ENCODE data around the gene BSN.

Gene BSN

GRCh38 chr3:49629451-49629850 is 75.2 kb downstream of the BSN start:
- no peak for DNase-seq (ENCODE audit: low read depth in 2 of 2)

GRCh38 chr3:49629866-49630265 is 75.6 kb downstream of the BSN start:
- DNase-seq (ENCODE audit: low read depth in 2 of 2) = no peak

DNA sequence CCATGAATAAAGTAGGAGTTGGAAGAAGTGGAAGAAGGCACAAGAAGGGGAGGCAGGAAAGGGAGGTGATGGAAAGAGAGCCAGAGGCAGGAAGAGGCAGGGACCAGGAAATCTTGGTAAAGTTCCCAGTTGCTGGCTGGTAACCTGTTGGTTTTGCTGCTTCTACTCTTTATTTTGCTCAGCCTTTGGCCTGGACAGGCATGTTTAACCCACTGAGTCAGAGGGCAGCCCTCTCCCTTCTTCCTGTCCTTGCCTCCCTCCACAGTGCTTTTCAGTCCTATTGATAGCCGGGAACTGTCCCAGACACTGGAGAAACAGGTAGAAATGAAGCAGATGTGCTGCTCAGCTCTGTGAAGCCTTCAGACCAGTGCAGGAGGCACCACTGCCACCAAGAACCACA is 76.5 kb downstream of the BSN start:
- no peak for DNase-seq (ENCODE audit: low read depth in 2 of 2)

- DNase-seq (ENCODE audit: low read depth in 2 of 2) = no peak
Observed at GRCh38 chr3:49634736-49635135, 80.5 kb downstream of the BSN start.

GRCh38 chr3:49636883-49637609 is 82.8 kb downstream of the BSN start:
- DNase-seq (ENCODE audit: low read depth in 2 of 2) = no peak

GRCh38 chr3:49638445-49638844 is 84.2 kb downstream of the BSN start:
- no peak for DNase-seq (ENCODE audit: low read depth in 2 of 2)

GRCh38 chr3:49639551-49639950 is 85.3 kb downstream of the BSN start:
- no peak for DNase-seq (ENCODE audit: low read depth in 2 of 2)

DNA sequence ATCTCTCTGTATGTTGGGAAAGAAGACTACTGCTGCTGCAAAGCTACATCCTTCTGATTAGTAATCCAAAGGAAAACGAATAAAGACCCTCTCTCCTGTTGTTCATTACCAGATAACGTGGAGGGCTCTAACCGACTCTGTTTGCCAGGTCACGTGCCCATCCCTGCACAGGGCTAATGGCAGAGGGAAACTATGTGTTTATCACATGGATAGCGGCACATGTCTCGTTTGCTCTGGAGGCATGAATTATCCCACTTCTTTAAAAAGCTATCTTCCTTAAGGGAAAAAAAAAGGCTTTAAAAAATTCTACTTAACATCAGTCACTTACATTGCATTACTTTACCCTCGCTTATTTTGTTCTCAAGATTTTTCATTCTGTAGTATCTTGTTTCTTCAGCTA is 87.0 kb downstream of the BSN start:
- DNase-seq (ENCODE audit: low read depth in 2 of 2) = no peak

- DNase-seq (ENCODE audit: low read depth in 2 of 2) = no peak
Observed at GRCh38 chr3:49641921-49642707, 87.8 kb downstream of the BSN start.

GRCh38 chr3:49642708-49643145 is 88.5 kb downstream of the BSN start:
- no peak for DNase-seq (ENCODE audit: low read depth in 2 of 2)

DNA sequence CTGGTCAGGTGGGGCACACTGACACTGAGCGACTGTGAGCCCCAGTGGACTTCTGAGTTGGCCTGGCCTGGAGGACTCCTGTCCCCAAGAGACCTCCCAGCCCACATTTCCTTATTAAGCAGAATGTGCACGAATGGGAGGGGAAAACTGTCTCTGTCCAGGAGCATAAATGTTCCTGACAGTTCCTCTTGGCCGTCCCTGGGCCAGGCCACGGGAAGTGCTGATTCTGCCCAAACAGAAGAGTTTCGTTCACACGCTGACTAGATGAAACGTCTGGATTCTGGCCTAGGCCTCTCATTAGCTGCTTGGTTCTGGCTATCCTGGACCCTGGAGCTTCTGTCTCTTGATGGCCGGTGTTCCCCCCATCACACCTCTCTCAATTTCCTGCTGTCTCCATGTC is 90.4 kb downstream of the BSN start:
- no peak for DNase-seq (ENCODE audit: low read depth in 2 of 2)

DNA sequence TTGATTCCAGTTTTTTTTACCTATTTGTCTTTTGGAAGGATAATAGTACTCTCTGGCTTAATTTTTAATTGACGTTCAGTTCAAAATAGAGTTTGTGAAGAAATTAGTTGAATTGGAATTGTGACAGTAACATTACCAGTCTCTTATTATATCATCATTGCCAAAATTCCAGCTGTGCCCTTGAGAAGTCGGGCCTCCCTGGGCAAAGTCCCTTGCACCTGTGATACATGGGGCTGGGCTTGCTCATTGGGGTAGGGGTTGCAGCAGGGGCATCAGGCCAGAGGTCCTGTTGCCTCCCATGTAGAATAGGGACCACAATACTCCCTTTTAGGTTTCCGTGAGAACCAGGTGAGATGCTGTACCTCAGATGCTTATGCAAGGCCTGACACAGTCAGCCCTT is 92.0 kb downstream of the BSN start:
- DNase-seq (ENCODE audit: low read depth in 2 of 2) = no peak

DNA sequence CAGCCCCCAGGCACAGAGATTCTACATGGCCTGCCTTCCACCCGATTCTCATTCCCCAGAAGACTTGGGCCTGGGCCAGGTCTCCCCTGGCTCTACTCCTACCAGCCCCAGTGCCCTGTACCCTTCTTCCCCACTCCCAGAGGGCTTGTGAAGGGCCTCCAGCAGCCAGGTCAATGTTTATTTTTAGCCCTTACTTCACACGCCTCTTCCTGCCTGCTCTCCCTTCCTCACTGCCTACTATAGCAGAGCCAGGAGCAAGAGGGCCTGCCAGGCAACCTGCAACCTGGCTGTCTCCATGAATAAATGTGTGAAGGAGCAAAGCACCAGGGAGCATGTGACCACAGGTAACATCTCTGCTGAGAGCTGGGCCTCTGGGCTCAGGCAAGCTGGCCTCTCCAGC is 93.5 kb downstream of the BSN start:
- no peak for DNase-seq (ENCODE audit: low read depth in 2 of 2)

- DNase-seq (ENCODE audit: low read depth in 2 of 2) = no peak
Observed at GRCh38 chr3:49648354-49649019, 94.2 kb downstream of the BSN start.

GRCh38 chr3:49649576-49649975 is 95.3 kb downstream of the BSN start:
- DNase-seq (ENCODE audit: low read depth in 2 of 2) = no peak

DNA sequence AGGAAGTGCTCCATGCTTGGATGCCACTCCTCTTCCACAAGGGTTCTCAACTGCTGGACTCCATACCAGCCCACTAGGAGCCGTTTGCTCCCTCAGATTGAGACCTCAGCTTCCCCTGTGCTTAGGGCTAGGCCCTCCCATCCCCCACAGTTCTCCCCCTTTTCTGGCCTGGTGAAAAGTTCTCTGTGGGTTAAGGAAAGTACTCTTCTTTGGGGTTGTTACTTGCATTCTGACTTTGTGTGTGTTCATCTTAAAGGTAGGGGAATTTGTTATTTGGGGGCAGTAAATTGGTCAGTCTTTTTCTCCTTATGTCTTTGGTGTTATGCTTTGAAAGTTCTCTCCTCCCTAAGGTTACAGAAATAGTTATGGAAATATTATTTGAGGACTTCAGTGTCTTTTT is 95.9 kb downstream of the BSN start:
- DNase-seq (ENCODE audit: low read depth in 2 of 2) = no peak

- DNase-seq (ENCODE audit: low read depth in 2 of 2) = no peak
Observed at GRCh38 chr3:49650637-49651036, 96.4 kb downstream of the BSN start.

GRCh38 chr3:49652218-49652902 is 98.1 kb downstream of the BSN start:
- DNase-seq (ENCODE audit: low read depth in 2 of 2) = no peak

DNA sequence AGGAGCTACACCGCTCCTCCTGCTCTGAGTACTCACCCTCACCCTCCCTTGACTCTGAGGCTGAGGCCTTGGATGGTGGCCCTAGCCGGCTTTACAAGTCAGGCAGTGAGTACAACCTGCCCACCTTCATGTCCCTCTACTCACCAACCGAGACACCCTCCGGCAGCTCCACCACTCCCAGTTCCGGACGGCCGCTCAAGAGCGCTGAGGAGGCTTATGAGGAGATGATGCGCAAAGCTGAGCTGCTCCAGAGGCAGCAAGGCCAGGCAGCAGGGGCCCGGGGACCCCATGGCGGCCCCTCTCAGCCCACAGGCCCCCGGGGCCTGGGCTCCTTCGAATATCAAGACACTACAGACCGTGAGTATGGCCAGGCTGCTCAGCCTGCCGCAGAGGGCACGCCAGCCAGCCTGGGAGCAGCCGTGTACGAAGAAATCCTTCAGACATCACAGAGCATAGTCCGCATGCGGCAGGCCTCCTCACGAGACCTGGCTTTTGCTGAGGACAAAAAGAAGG is 98.7 kb downstream of the BSN start:
- DNase-seq (ENCODE audit: low read depth in 2 of 2) = no peak

DNA sequence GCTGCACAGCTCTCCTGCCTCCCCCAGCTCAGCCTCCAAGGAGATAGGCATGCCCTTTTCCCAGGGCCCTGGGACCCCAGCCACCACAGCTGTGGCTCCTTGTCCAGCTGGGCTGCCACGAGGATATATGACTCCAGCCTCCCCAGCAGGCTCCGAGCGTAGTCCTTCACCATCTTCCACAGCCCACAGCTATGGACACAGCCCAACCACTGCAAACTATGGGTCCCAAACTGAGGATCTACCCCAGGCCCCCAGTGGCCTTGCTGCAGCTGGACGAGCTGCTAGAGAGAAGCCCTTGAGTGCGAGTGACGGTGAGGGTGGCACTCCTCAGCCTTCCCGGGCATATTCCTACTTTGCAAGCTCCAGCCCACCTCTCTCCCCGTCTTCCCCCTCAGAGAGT is 99.3 kb downstream of the BSN start:
- DNase-seq (ENCODE audit: low read depth in 2 of 2) = no peak

- DNase-seq (ENCODE audit: low read depth in 2 of 2) = no peak
Observed at GRCh38 chr3:49654176-49654825, 100.0 kb downstream of the BSN start.
